ENCODE measurements around the gene MAGI3. TPM values are rescaled to one million over a fixed set of nuclear protein-coding genes. Genes with fewer than 3 reads are reported as not detected.

MAGI3 gene
- polyA plus RNA-seq, 1 donor from 2014 or later: 10.8 TPM

DNA sequence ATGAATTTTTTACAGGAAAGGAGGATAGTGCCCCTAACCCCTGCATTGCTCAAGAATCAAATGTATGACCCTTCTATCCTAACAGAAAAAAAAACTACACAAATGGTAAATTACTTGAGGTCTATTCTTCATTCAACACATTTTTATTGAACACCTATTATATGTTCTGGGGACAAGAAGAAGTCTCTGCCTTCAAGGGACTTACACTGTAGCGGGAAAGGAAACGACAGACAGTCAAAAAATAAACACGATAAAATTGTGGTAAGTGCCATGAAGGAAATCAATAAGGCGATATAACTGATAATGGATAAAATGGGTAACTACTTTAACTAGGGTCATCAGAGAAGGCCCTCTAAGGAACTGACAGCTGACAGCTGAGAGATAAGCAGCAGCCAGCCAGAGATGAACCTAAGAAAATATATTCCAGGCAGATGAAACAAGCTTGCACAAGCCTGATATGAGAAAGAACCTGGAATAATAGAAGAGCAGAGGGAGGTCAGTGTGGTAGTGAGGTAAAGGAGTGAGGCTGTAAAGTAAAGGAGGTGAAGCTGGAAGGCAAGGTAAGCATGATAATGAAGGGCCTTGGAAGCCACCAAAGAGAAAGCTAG lies 302.6 kb downstream of the MAGI3 start:
- no peaks in the 10 kb centered on the region for H3K27me3 ChIP-seq (ENCODE audit: insufficient read depth, low read depth, low read length)
- H3K27ac ChIP-seq (ENCODE audit: low read length): no peak overlapping the region
- no peaks in the 10 kb centered on the region for H3K9me2 ChIP-seq (ENCODE audit: insufficient read depth, low read length)
- no peaks in the 10 kb centered on the region for H3K9me3 ChIP-seq (ENCODE audit: low read length)
- no peak overlapping the region for H3K4me2 ChIP-seq (ENCODE audit: low read length)
- H2AFZ ChIP-seq (ENCODE audit: low read depth, low read length): no peak overlapping the region
- H3K36me3 ChIP-seq (ENCODE audit: insufficient read depth, low read length): peaks cover 13% of the 10 kb centered on the region
- TF ChIP-seq, protein P1, sequence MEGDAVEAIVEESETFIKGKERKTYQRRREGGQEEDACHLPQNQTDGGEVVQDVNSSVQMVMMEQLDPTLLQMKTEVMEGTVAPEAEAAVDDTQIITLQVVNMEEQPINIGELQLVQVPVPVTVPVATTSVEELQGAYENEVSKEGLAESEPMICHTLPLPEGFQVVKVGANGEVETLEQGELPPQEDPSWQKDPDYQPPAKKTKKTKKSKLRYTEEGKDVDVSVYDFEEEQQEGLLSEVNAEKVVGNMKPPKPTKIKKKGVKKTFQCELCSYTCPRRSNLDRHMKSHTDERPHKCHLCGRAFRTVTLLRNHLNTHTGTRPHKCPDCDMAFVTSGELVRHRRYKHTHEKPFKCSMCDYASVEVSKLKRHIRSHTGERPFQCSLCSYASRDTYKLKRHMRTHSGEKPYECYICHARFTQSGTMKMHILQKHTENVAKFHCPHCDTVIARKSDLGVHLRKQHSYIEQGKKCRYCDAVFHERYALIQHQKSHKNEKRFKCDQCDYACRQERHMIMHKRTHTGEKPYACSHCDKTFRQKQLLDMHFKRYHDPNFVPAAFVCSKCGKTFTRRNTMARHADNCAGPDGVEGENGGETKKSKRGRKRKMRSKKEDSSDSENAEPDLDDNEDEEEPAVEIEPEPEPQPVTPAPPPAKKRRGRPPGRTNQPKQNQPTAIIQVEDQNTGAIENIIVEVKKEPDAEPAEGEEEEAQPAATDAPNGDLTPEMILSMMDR (IDR thresholded peaks at IDR 0.05; ENCODE audit: poor library complexity, severe bottlenecking): no peak
- TF ChIP-seq RAD21 (conservative IDR thresholded peaks at IDR 0.05) (no peak), MXI1 (conservative IDR thresholded peaks at IDR 0.05; ENCODE audit: poor library complexity, severe bottlenecking) (no peak), REST (IDR thresholded peaks at IDR 0.05; ENCODE audit: borderline replicate concordance) (no peak), EP300 (conservative IDR thresholded peaks at IDR 0.05; ENCODE audit: poor library complexity, severe bottlenecking) (no peak), SMC3 (conservative IDR thresholded peaks at IDR 0.05; ENCODE audit: poor library complexity) (no peak), TAF1 (IDR thresholded peaks at IDR 0.05; ENCODE audit: low read depth) (no peak), POLR2AphosphoS5 (IDR thresholded peaks at IDR 0.05) (no peak), EZH2 (IDR thresholded peaks at IDR 0.05; ENCODE audit: borderline replicate concordance, insufficient read depth, low read length, poor library complexity, severe bottlenecking) (no peak)
- no peaks in the 10 kb centered on the region for H3K79me2 ChIP-seq (replicated peaks; ENCODE audit: insufficient read depth, low read length)
- H3F3A ChIP-seq (ENCODE audit: insufficient read depth, low read length, poor library complexity, severe bottlenecking): no peaks in the 10 kb centered on the region
- no peak overlapping the region for H3K4me3 ChIP-seq (ENCODE audit: low read length)
- H4K20me1 ChIP-seq (ENCODE audit: insufficient read depth): no peaks in the 10 kb centered on the region
- H3K9ac ChIP-seq (ENCODE audit: low read length): no peak overlapping the region

GRCh38 chr1:113694910-113695309 lies 304.6 kb downstream of the MAGI3 start:
- Histone ChIP-seq H2AFZ (ENCODE audit: low read depth, low read length) (no peak overlapping the region), H3K4me2 (ENCODE audit: low read length) (no peak overlapping the region), H3K79me2 (replicated peaks; ENCODE audit: insufficient read depth, low read length) (no peaks in the 10 kb centered on the region), H3K27me3 (ENCODE audit: insufficient read depth, low read depth, low read length) (no peaks in the 10 kb centered on the region), H4K20me1 (ENCODE audit: insufficient read depth) (no peaks in the 10 kb centered on the region), H3K27ac (ENCODE audit: low read length) (no peak overlapping the region), H3K9me2 (ENCODE audit: insufficient read depth, low read length) (no peaks in the 10 kb centered on the region), H3K36me3 (ENCODE audit: insufficient read depth, low read length) (peaks cover 13% of the 10 kb centered on the region), H3K9ac (ENCODE audit: low read length) (no peak overlapping the region), H3K9me3 (ENCODE audit: low read length) (no peaks in the 10 kb centered on the region), H3F3A (ENCODE audit: insufficient read depth, low read length, poor library complexity, severe bottlenecking) (no peaks in the 10 kb centered on the region), H3K4me3 (ENCODE audit: low read length) (no peak overlapping the region)
- TF ChIP-seq RAD21 (conservative IDR thresholded peaks at IDR 0.05): no peak
- TF ChIP-seq SMC3 (conservative IDR thresholded peaks at IDR 0.05; ENCODE audit: poor library complexity): no peak
- no peak for TF ChIP-seq TAF1 (IDR thresholded peaks at IDR 0.05; ENCODE audit: low read depth)
- TF ChIP-seq EZH2 (IDR thresholded peaks at IDR 0.05; ENCODE audit: borderline replicate concordance, insufficient read depth, low read length, poor library complexity, severe bottlenecking): no peak
- no peak for TF ChIP-seq EP300 (conservative IDR thresholded peaks at IDR 0.05; ENCODE audit: poor library complexity, severe bottlenecking)
- TF ChIP-seq POLR2AphosphoS5 (IDR thresholded peaks at IDR 0.05): no peak
- TF ChIP-seq, protein P1 (IDR thresholded peaks at IDR 0.05; ENCODE audit: poor library complexity, severe bottlenecking): no peak
- no peak for TF ChIP-seq REST (IDR thresholded peaks at IDR 0.05; ENCODE audit: borderline replicate concordance)
- TF ChIP-seq MXI1 (conservative IDR thresholded peaks at IDR 0.05; ENCODE audit: poor library complexity, severe bottlenecking): no peak

All from neural cell (in vitro differentiated cells).